ENCODE measurements around the gene ABCA1. TPM values are rescaled to one million over a fixed set of nuclear protein-coding genes. Genes with fewer than 3 reads are reported as not detected.
"Not testable (repeated sequence)": the region's sequence is repeated elsewhere in the genome, so short reads cannot be mapped to it uniquely, and the experiment has no call there.

Gene ABCA1
- total RNA-seq, 2 experiments from 2014 or later: 14.1 to 16.9 TPM

DNA sequence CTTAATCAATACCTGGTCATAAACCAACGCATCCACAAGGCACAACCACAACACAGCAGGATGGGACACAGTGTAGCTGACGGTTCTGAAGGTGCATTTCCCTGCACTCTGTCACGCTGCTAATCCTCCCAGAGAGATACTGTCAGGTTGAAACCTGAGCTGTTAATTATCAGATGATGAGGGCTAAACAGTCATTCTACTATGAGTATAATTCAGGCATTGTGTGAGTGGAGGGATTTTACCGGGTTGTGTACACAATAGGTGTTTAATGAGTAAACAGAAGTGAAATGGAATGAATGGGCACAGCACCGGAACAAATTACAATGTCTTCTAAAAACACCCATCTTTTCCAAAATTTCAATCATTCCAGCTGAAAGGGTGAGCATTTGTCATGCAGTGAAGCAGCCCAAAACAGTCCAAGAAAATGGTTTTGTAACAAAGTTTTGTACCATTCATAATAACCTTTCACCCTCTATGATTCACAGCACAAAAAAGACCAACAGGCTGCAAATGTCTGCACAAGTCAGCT is 71.5 kb downstream of the ABCA1 start:
- Mint-ChIP-seq H3K36me3 (ENCODE audit: low read depth) (peaks cover 66% of the 10 kb centered on the region), H3K9me3 (no peaks in the 10 kb centered on the region), H3K27me3 (no peaks in the 10 kb centered on the region), H3K4me3 (no peak overlapping the region), H3K27ac (no peak overlapping the region), H3K4me1 (ENCODE audit: low read depth) (no peaks in the 10 kb centered on the region)
- POLR2A ChIA-PET: no interaction called here
- Histone ChIP-seq H3K27me3 (ENCODE audit: control insufficient read depth in 1 of 2, insufficient read depth in 2 of 2, low read length in 2 of 2) (no peaks in the 10 kb centered on the region), H3K9me3 (ENCODE audit: control insufficient read depth in 1 of 2, insufficient read depth in 1 of 2, low read length in 2 of 2) (no peaks in the 10 kb centered on the region), H3K27ac (ENCODE audit: low read depth in 1 of 2, low read length in 2 of 2) (no peak overlapping the region), H3K4me3 (ENCODE audit: low read length) (no peak overlapping the region), H3K36me3 (ENCODE audit: insufficient read depth, low read length) (no peaks in the 10 kb centered on the region), H3K4me1 (ENCODE audit: insufficient read depth, low read length) (no peaks in the 10 kb centered on the region)
- DNase-seq (no peak), ATAC-seq (ENCODE audit: poor library complexity) (no peak)
- TF ChIP-seq, protein P1, sequence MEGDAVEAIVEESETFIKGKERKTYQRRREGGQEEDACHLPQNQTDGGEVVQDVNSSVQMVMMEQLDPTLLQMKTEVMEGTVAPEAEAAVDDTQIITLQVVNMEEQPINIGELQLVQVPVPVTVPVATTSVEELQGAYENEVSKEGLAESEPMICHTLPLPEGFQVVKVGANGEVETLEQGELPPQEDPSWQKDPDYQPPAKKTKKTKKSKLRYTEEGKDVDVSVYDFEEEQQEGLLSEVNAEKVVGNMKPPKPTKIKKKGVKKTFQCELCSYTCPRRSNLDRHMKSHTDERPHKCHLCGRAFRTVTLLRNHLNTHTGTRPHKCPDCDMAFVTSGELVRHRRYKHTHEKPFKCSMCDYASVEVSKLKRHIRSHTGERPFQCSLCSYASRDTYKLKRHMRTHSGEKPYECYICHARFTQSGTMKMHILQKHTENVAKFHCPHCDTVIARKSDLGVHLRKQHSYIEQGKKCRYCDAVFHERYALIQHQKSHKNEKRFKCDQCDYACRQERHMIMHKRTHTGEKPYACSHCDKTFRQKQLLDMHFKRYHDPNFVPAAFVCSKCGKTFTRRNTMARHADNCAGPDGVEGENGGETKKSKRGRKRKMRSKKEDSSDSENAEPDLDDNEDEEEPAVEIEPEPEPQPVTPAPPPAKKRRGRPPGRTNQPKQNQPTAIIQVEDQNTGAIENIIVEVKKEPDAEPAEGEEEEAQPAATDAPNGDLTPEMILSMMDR (IDR thresholded peaks at IDR 0.05): no peak
- CTCF ChIA-PET: no interaction called here
- intact Hi-C loops (cut with DNase I, micrococcal nuclease): no loop called here

DNA sequence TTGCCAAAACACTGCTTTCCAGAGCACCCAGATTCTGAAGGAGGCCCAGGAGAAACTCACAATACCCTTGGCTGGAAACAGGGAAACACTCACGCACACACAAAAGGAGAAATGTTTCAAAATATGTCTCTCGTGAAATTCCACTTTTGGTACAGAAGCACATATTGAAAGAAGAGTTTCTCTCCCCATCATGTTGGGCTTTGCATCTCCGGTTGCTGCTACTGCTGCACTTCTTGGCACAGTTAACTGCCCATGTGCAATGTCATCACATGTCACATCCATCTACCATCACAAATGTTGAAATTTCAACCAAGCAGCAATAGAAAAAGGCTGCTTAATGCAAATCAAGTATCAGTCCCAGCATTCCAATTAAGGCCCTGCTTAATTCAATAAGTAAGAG is 72.1 kb downstream of the ABCA1 start:
- Histone ChIP-seq H3K4me1 (ENCODE audit: insufficient read depth, low read length) (no peaks in the 10 kb centered on the region), H3K27ac (ENCODE audit: low read depth in 1 of 2, low read length in 2 of 2) (no peak overlapping the region), H3K27me3 (ENCODE audit: control insufficient read depth in 1 of 2, insufficient read depth in 2 of 2, low read length in 2 of 2) (no peaks in the 10 kb centered on the region), H3K36me3 (ENCODE audit: insufficient read depth, low read length) (no peaks in the 10 kb centered on the region), H3K9me3 (ENCODE audit: control insufficient read depth in 1 of 2, insufficient read depth in 1 of 2, low read length in 2 of 2) (no peaks in the 10 kb centered on the region), H3K4me3 (ENCODE audit: low read length) (no peak overlapping the region)
- intact Hi-C loops (cut with DNase I, micrococcal nuclease): no loop called here
- Mint-ChIP-seq H3K4me1 (ENCODE audit: low read depth) (no peaks in the 10 kb centered on the region), H3K27ac (no peak overlapping the region), H3K36me3 (ENCODE audit: low read depth) (peaks cover 60% of the 10 kb centered on the region), H3K4me3 (no peak overlapping the region), H3K9me3 (no peaks in the 10 kb centered on the region), H3K27me3 (no peaks in the 10 kb centered on the region)
- ATAC-seq (ENCODE audit: poor library complexity) (no peak), DNase-seq (no peak)
- TF ChIP-seq, protein P1 (IDR thresholded peaks at IDR 0.05): no peak
- ChIA-PET CTCF (no interaction called here), POLR2A (no interaction called here)

DNA sequence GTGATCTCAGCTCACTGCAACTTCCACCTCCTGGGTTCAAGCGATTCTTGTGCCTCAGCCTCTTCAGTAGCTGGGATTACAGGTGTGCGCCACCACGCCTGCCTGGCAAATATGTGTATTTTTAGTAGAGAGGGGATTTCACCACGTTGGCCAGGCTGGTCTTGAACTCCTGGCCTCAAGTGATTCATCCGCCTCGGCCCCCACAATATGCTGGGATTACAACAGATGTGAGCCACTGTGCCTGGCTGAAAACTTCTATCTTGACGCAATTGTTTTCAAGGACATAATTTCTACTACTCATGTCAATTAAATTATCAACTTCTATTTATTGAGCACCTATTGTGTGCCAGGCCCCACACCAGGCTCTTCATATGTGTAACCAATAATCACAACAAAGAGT is 72.7 kb downstream of the ABCA1 start:
- H3K9me3 Mint-ChIP-seq; H3K9me3 ChIP-seq (ENCODE audit: control insufficient read depth in 1 of 2, insufficient read depth in 1 of 2, low read length in 2 of 2); H3K4me1 ChIP-seq (ENCODE audit: insufficient read depth, low read length); ATAC-seq (ENCODE audit: poor library complexity); H3K27me3 Mint-ChIP-seq; H3K27ac Mint-ChIP-seq; H3K36me3 ChIP-seq (ENCODE audit: insufficient read depth, low read length); H3K4me1 Mint-ChIP-seq (ENCODE audit: low read depth); H3K4me3 ChIP-seq (ENCODE audit: low read length); CTCF ChIA-PET; H3K4me3 Mint-ChIP-seq; POLR2A ChIA-PET; intact Hi-C loops (cut with DNase I, micrococcal nuclease); H3K27me3 ChIP-seq (ENCODE audit: control insufficient read depth in 1 of 2, insufficient read depth in 2 of 2, low read length in 2 of 2); DNase-seq; H3K27ac ChIP-seq (ENCODE audit: low read depth in 1 of 2, low read length in 2 of 2): not testable (repeated sequence)
- peaks cover 60% of the 10 kb centered on the region for H3K36me3 Mint-ChIP-seq (ENCODE audit: low read depth)

DNA sequence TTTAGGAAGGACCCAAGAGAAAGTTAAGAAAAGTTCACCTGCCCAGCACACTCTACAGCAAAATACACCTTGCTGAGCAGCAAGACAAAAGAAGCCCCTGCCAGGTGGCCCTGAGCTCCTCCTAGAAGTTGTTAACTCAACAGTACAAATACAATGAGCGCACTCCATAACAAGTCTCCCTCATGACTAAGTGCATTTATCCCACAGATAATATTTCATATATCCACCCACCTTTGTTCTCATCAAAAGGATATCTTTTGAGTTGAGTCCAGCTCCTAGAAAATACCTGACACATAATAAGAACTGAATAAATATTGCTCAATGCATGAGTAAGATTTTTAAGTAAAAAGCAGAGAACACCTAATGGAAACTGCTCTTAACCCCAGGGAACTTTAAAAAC is 73.3 kb downstream of the ABCA1 start:
- H3K36me3 Mint-ChIP-seq (ENCODE audit: low read depth): peaks cover 60% of the 10 kb centered on the region
- Histone ChIP-seq H3K27me3 (ENCODE audit: control insufficient read depth in 1 of 2, insufficient read depth in 2 of 2, low read length in 2 of 2) (no peaks in the 10 kb centered on the region), H3K9me3 (ENCODE audit: control insufficient read depth in 1 of 2, insufficient read depth in 1 of 2, low read length in 2 of 2) (no peaks in the 10 kb centered on the region), H3K4me3 (ENCODE audit: low read length) (no peak overlapping the region), H3K36me3 (ENCODE audit: insufficient read depth, low read length) (no peaks in the 10 kb centered on the region), H3K4me1 (ENCODE audit: insufficient read depth, low read length) (no peaks in the 10 kb centered on the region), H3K27ac (ENCODE audit: low read depth in 1 of 2, low read length in 2 of 2) (no peak overlapping the region)
- no peaks in the 10 kb centered on the region for H3K9me3 Mint-ChIP-seq
- no peak for DNase-seq
- ChIA-PET POLR2A (no interaction called here), CTCF (no interaction called here)
- intact Hi-C loops (cut with DNase I, micrococcal nuclease): no loop called here
- no peak overlapping the region for H3K27ac Mint-ChIP-seq
- no peak for ATAC-seq (ENCODE audit: poor library complexity)
- no peaks in the 10 kb centered on the region for H3K4me1 Mint-ChIP-seq (ENCODE audit: low read depth)
- H3K27me3 Mint-ChIP-seq: no peaks in the 10 kb centered on the region
- TF ChIP-seq, protein P1 (IDR thresholded peaks at IDR 0.05): no peak
- H3K4me3 Mint-ChIP-seq: no peak overlapping the region
